HG03565 (cell line): ENCODE results near the gene KLF1.
"Not testable (repeated sequence)": the region's sequence is repeated elsewhere in the genome, so short reads cannot be mapped to it uniquely, and the experiment has no call there.

Experiments used
- ATAC-seq: cut with Tn5 transposase; IDR thresholded peaks from one replicate; pipeline ENCODE4 v1.9.1; 2021; ENCODE audit warnings: mild to moderate bottlenecking, moderate library complexity; ENCODE audit not compliant: unreplicated experiment

KLF1 gene

DNA sequence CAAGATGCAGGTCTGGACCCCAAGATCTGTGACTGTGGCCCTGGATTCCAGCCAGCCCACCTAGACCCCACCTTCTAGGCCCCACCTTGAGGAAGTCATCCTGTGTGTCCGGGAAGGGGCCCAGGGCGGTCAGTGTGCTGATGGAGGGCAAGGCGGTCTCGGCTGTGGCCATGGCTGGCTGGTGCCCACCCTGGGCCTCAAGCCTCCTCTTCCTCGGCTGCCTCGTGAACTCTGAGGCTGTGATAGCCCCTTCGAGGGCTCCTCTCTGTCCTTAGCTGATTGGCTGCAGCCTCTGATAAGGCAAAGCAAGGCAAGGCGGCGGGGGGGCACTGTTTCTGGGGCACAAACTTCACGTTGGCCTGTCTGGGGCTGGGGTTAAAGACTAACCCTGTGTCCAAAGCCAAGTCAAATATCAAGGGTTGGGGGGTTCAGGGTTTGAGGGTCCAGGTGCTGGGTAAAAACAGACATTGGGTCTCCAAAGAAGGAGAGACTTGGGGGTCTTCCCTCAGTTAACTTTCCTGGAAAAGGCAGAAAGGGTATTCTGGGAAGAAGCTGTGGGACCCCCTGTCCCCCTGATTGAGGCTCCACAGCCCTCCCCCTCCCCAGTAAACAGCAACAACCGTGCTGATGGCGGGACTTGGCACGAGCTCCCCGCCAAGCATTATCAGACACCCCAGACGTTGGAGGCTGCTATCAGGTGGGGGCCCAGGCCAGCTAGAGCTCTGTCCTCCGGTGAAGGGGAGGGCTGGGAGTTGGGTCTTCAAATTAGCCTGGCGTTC, at the start of gene KLF1:
Gene KLF1, minus strand, starts transcription at position 233 of the 779 bp plus-strand sequence. Its CDS starts 61 bp downstream, at position 172.
- no peak for ATAC-seq

DNA sequence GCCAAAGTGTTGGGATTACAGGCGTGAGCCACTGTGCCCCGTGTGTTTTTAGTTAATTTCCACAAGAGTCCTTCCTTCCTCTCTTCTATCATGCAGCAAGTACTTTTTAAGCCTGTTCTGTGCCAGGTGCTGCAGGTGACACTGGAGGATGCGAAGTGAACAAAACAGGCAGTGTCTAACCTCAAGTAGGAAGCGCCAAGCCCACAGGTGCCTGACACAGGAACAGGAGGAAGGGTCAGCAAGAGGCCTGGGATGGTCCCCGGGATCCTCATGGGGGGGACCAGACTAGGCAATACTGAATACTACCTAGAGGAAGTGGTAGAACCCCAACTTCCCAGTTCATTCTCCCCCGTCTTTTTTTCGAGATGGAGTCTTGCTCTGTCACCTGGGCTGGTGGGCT, 49.6 kb upstream of the KLF1 start:
- no peak for ATAC-seq

- ATAC-seq, result no peak
Observed at GRCh38 chr19:12935071-12935470, 48.1 kb upstream of the KLF1 start.

- ATAC-seq, result peak; percentile 30
Observed at GRCh38 chr19:12933287-12934072, 46.5 kb upstream of the KLF1 start, which contains the start of gene FARSA. FARSA (minus strand) TSS chr19:12933711; CDS start chr19:12933696, 15 bp downstream.

DNA sequence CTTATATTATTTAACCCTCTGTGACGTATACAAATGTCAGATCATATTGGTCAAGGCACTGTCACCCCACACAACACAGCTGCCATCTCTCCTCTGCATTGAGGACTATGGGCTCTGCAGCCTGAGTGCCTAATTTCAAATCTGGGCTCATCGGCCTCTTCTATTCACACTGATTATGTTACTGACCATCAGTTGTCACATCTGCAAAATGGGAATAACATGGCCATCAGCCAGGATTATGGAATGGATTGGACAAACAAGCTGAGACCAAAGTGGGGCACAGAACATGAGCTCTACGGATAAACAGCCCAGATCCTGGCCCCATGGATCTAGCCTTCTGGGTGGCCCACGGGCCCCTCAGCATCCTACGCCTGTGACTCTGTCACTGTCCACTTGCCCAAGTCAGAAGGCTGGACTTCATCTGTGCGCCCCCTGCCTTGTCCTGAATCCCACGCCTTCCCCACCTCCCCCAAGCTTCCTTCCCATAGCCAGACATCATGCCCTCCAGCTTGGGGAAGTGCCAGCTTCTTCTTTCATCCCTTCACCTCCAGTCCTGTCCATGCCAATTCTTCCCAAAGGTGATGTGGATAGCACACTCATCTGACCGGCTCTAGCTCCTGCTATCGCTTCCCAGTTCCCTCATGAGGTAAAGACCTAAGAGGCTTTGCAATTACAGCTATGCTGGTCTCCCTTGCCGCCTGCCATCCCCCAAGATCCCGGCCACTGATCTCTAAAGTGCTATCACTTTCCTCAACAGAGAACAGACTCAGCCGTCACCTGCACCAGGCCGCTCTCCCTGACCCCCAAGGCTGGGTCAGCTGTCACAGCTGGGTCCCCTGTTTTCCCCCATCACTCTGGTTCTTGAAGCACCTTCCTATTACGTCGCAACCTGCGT, 45.6 kb upstream of the KLF1 start:
- ATAC-seq, result no peak

DNA sequence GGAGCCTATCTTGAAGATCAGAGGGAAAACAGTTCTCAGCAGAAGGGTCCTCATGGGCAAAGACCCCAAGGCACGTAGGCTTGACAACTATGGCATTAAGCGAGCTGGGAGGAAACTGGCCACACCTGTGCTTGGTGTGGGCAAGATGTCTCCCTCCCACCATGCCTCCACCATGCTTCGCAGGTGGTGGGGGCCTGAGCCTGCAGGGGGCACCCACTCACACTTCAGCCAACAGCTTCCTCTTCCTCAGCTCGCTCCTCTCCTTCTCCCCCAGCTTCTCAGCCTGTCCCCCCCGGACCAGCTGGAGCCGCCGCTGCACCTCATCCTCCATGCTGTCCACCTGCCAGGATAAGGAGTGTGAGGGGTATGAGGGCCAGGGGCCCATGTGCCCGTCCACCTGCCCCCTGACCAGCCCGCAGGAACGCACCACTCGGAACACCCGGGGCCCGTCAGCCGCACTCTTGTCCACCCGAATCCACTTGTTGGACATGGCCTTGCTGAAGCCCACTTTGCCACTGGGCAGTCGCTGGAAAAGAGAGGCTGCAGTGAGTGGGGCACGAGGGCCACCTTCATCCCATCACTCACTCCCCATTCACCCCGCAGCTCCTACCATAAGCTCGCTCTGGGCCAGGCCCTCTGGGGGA, 43.1 kb upstream of the KLF1 start:
- no peak for ATAC-seq

- ATAC-seq, result no peak
Observed at GRCh38 chr19:12924621-12925310, 37.8 kb upstream of the KLF1 start.

GRCh38 chr19:12922959-12923358, 36.0 kb upstream of the KLF1 start:
- no peak for ATAC-seq

DNA sequence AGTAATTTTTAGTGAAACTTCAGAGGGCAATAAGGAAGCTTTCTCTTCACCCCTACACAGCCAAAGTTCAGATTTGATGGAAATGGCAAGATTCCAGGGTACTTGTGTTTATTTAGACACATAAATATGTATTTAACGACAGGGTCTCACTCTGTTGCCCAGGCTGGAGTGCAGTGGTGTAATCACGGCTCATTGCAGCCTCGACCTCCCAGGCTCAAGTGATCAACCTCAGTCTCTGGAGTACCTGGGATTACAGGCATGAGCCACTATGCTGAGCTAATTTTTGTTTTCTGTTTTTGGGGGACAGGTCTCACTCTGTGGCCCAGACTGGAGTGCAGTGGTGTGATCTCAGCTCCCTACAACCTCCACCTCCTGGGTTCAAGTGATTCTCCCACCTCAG, 34.0 kb upstream of the KLF1 start:
- ATAC-seq, result no peak

DNA sequence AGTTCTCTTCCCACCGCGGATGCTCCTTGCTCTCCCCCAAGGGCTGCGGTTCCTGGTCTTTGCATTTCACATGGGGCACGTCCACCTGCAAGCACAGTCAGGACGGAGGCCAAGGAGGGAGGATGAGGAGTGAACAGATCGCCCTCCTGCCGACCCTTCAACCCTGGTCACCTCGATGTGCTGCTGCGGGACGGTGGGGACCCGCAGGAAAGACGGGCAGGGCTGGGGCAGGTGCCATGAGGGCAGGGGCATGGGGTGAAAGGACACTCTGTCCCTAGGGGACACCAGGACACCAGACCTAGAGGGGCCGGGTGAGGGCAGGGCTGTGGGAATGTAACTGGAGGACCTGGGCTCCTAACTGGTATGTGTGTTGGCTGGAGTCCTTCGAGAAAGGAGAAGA, 31.3 kb upstream of the KLF1 start:
- no peak for ATAC-seq

DNA sequence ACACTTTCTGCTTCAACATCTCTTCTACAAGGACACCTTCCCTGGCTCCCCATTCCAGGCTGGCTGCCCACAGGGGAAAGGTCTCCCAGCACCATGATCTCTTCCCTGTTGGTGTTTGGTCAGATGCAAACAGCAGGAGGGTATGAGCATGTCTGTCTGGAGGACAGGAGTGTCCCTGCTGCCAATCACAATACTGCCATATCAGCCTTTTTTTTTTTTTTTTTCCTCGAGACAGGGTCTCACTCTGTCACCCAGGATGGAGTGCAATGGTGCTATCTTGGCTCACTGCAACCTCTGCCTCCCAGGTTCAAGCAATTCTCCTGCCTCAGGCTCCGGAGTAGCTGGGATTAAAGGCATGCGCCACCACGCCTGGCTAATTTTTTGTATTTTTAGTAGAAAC, 28.9 kb upstream of the KLF1 start:
- not testable (repeated sequence) for ATAC-seq

- no peak for ATAC-seq
Observed at GRCh38 chr19:12913851-12914690, 27.1 kb upstream of the KLF1 start.

- no peak for ATAC-seq
Observed at GRCh38 chr19:12913011-12913561, 26.1 kb upstream of the KLF1 start.

GRCh38 chr19:12912571-12912970, 25.6 kb upstream of the KLF1 start:
- ATAC-seq, result no peak

DNA sequence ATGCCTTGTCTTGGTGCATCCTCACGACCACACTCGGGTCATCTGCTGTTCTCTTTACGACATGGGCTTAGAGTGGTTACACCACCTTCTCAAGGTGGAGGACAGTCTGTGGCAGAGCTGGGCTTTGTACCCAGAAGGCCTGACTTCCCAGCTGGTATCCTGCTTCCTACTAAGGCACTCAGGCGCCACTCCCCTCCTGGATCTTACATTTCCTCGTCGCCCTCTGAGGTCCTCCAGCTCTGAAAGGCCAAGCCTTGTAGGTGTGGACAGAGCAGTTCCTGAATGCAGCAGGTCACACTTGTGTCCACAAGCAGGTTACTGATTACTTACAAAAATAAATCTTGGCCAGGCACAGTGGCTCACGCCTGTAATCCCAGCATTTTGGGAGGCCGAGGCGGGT, 20.2 kb upstream of the KLF1 start:
- no peak for ATAC-seq

DNA sequence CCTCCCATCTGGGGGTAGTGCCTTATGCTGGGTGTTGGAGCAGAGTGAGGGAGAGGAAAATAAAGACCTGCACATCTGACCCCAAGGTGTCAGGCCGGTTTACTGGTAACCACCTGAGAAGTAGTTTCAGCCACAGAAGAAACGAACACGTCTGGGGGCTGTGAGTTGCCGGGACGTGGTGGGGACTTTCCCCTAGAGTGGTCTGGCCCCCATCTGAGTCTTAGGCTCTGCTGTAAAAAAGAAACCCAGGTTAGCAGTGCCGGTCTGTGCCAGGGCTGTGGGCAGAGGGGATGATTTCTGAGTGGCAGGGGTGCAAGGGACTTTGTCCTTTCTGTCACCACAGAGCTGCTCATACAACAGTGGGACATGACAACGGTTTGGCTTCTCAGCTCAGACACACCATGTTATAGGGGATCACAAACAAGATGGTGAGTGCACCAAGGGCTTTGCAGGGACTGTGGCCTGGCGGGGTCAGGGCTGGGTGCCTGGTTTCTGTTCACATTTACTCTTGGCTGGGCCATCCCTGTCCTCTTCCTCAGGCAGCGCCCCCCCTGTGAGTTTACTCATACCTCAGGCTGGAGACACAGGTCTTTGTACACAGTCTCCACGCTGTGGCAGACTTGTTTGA, 13.0 kb upstream of the KLF1 start:
- no peak for ATAC-seq

GRCh38 chr19:12896460-12896859, 9.5 kb upstream of the KLF1 start:
- ATAC-seq, result no peak

DNA sequence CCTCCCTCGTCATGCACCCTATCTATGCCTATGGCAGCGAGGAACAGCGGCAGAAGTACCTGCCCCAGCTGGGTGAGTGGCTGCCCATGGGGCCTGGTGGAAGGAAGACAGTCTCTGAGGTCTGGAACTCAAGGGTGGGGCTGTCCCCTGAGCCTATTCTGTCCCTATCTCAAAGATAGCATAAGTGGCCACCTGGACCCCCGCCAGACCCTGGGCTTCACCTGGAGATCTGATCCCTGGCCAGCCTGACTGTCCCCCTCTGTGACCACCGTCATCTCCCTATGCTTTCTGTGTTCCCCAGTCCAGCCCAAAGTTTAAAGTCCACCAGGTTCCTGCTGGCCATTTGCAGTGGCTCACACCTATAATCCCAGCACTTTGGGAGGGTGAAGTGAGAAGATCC, 6.6 kb upstream of the KLF1 start:
- no peak for ATAC-seq
